ENCODE results near the gene NDP. TPM values are rescaled to one million over a fixed set of nuclear protein-coding genes. Genes with fewer than 3 reads are reported as not detected.
"Not testable (repeated sequence)": the region's sequence is repeated elsewhere in the genome, so short reads cannot be mapped to it uniquely, and the experiment has no call there.

Gene NDP
- total RNA-seq, 6 donors from 2014 or later = not detected

DNA sequence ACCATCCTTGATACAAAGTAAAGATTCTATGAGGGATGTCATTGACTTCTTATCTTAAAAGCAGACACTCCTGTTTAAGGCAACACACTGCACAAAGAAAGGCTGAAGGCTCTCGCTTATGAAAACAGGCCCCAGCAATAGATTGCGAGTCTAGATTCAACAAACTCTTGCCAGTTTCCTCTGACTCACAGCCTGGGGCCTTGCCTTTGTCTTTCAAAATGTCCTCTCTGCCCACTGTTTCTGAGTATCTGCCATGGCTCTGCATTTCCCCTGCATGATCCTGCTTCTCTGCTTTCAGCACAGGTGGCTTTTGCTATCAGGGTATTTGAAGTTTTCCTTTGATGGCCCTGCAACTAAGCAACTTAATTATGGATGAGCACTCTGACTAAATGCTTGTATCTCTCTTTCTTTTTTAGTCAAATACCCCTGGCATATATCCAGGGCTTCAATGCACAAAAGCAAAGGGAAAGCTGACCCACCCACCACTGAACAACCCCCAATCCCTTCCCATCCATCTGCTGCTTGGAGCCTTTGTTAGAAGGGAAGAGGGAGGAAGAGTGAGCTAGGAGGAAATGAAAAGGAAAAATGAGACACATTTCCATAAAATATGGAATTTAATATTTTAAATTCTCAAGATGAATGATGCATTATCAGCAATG lies 32.2 kb downstream of the NDP start:
- 57 to 74% methylated on average over 1 to 2 of the region's 2 CpGs for WGBS, 2 donors
- H3K36me3 ChIP-seq = no peaks in the 10 kb centered on the region
- H3K27me3 ChIP-seq = no peaks in the 10 kb centered on the region
- H3K4me3 ChIP-seq = no peak overlapping the region
- H3K4me1 ChIP-seq = no peaks in the 10 kb centered on the region
- ATAC-seq (ENCODE audit: low FRiP score in 2 of 2) (no peak), DNase-seq (no peak)
- no peaks in the 10 kb centered on the region for H3K9me3 ChIP-seq
- no peak for TF ChIP-seq POLR2A (IDR thresholded peaks at IDR 0.05)
- no peak for TF ChIP-seq EP300 (IDR thresholded peaks at IDR 0.05)
- TF ChIP-seq POLR2AphosphoS5 (IDR thresholded peaks at IDR 0.05) = no peak
- no peak for TF ChIP-seq CTCF (IDR thresholded peaks at IDR 0.05)
- H3K27ac ChIP-seq = no peak overlapping the region

DNA sequence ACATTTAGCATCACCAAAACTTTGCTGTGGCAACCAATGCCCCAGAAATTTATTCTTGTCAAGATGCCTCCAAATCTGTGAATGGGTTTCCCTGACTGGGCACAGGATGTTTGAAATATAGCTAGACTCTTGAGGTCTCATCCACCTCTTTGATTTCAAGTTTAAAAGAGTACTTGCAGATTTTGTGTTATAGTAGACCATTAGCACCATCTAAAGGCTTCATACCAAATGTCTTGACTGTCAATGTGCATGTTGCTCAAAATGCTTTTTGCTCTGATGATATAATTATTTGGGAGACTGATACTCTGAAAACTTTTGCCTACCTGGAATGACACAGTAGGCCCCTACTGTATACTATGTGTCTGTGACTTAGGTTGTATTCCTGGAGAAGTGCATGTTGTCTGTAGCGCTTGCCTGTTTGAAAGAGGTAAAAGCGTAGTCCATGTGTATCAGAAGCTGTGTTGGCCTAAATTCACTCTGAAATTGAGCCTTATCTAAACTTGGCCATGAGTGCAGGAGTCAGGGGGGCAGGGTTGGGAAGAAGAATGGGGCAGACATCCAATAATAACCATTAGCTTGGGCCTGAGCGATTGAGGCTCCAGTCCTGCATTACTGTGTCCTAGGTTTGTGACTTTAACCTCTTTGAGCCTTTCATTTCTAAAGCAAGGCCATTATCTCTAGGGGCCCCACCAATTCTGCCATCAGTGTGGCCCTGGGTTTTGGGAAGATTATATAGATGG lies 33.8 kb downstream of the NDP start:
- TF ChIP-seq POLR2AphosphoS5 (IDR thresholded peaks at IDR 0.05) (no peak), CTCF (IDR thresholded peaks at IDR 0.05) (no peak), EP300 (IDR thresholded peaks at IDR 0.05) (no peak), POLR2A (IDR thresholded peaks at IDR 0.05) (no peak)
- H3K4me3 ChIP-seq = no peak overlapping the region
- no peak overlapping the region for H3K27ac ChIP-seq
- H3K36me3 ChIP-seq = no peaks in the 10 kb centered on the region
- no peak for DNase-seq
- no peaks in the 10 kb centered on the region for H3K9me3 ChIP-seq
- 95 to 98% methylated on average over 3 of the region's 3 CpGs for WGBS, 2 donors
- no peak for ATAC-seq (ENCODE audit: low FRiP score in 2 of 2)
- H3K4me1 ChIP-seq = no peaks in the 10 kb centered on the region
- H3K27me3 ChIP-seq = no peaks in the 10 kb centered on the region

- H3K4me3 ChIP-seq; DNase-seq; H3K4me1 ChIP-seq; H3K27me3 ChIP-seq; ATAC-seq (ENCODE audit: low FRiP score in 2 of 2); H3K9me3 ChIP-seq; H3K27ac ChIP-seq; H3K36me3 ChIP-seq: not testable (repeated sequence)
- WGBS, 2 donors = 76 to 83% methylated on average over 3 of the region's 3 CpGs
Measured at GRCh38 chrX:43922032-43922431, 51.2 kb downstream of the NDP start.

GRCh38 chrX:43910772-43911171 lies 62.4 kb downstream of the NDP start:
- not testable (repeated sequence) for H3K27me3 ChIP-seq; H3K36me3 ChIP-seq; H3K4me1 ChIP-seq; DNase-seq; ATAC-seq (ENCODE audit: low FRiP score in 2 of 2); H3K27ac ChIP-seq; H3K4me3 ChIP-seq; H3K9me3 ChIP-seq
- 88 to 96% methylated on average over 8 of the region's 8 CpGs for whole genome bisulfite sequencing, 2 donors

DNA sequence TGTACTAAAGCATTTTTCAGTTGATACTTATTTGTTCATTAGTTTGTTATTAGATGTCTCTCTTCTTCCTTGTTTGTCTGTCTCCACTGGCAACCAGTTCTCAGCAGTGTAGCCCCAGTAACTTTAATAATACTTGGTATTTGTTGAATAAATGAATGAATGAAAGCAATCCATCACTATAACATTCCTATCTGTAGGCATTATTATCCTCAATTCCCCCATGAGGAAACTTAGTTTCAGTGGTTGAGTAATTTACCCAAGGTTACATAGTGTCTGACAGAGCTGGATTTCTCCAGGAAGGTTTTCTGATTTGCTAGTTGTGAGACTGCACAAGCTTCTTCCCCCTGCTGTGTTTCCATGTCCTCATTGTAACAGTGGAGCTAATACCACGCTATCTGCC lies 63.2 kb downstream of the NDP start:
- no peak overlapping the region for H3K27ac ChIP-seq
- DNase-seq (no peak), ATAC-seq (ENCODE audit: low FRiP score in 2 of 2) (no peak)
- H3K4me1 ChIP-seq = no peaks in the 10 kb centered on the region
- TF ChIP-seq POLR2AphosphoS5 (IDR thresholded peaks at IDR 0.05) = no peak
- TF ChIP-seq POLR2A (IDR thresholded peaks at IDR 0.05) = no peak
- TF ChIP-seq CTCF (IDR thresholded peaks at IDR 0.05) = no peak
- H3K27me3 ChIP-seq = no peaks in the 10 kb centered on the region
- H3K9me3 ChIP-seq = no peaks in the 10 kb centered on the region
- WGBS, 2 donors = 58 to 91% methylated on average over 1 of the region's 1 CpG
- H3K4me3 ChIP-seq = no peak overlapping the region
- no peaks in the 10 kb centered on the region for H3K36me3 ChIP-seq

- no peaks in the 10 kb centered on the region for H3K27me3 ChIP-seq
- no peak overlapping the region for H3K27ac ChIP-seq
- H3K4me3 ChIP-seq = no peak overlapping the region
- ATAC-seq (ENCODE audit: low FRiP score in 2 of 2) (no peak), DNase-seq (no peak)
- H3K9me3 ChIP-seq = no peaks in the 10 kb centered on the region
- H3K36me3 ChIP-seq = no peaks in the 10 kb centered on the region
- H3K4me1 ChIP-seq = no peaks in the 10 kb centered on the region
- WGBS, 2 donors = 89 to 91% methylated on average over 1 of the region's 1 CpG
- TF ChIP-seq POLR2AphosphoS5 (IDR thresholded peaks at IDR 0.05) (no peak), CTCF (IDR thresholded peaks at IDR 0.05) (no peak), POLR2A (IDR thresholded peaks at IDR 0.05) (no peak), EP300 (IDR thresholded peaks at IDR 0.05) (no peak)
Measured at GRCh38 chrX:43909141-43909540, 64.0 kb downstream of the NDP start.
